Activated T-helper 17 cell treated with anti-CD3 and anti-CD28 coated beads, Interleukin-2, amount 50 U/mL, for 72 hours (primary cell): Measurements from ENCODE around the gene NECTIN4. TPM values are rescaled to one million over a fixed set of nuclear protein-coding genes. Genes with fewer than 3 reads are reported as not detected.
A peak's percentile ranks its signal among the peaks of the same experiment; 100 is the strongest.

ENCODE experiments used
- ATAC-seq: fragments of 150-1000 bp; cut with Tn5 transposase; replicated peaks from 2 replicates; pipeline ENCODE4 v1.10.0; 2021; ENCODE audit warnings: mild to moderate bottlenecking, moderate library complexity
- H3K27ac Mint-ChIP-seq: one replicate; pipeline ENCODE4 v1.8.0; 2022; ENCODE audit warnings: mixed read lengths
- H3K27me3 Mint-ChIP-seq: one replicate; pipeline ENCODE4 v1.8.0; 2022; ENCODE audit warnings: mixed read lengths
- H3K36me3 Mint-ChIP-seq: one replicate; pipeline ENCODE4 v1.8.0; 2022; ENCODE audit warnings: low read depth, mild to moderate bottlenecking, mixed read lengths
- H3K4me1 Mint-ChIP-seq: one replicate; pipeline ENCODE4 v1.8.0; 2022; ENCODE audit warnings: mixed read lengths
- H3K4me3 Mint-ChIP-seq: one replicate; pipeline ENCODE4 v1.8.0; 2022; ENCODE audit warnings: mild to moderate bottlenecking, mixed read lengths
- H3K9me3 Mint-ChIP-seq: one replicate; pipeline ENCODE4 v1.8.0; 2022; ENCODE audit warnings: mixed read lengths
- total RNA-seq, 2 donors: library from RNA; stranded (reverse); gene quantifications; one replicate each; pipeline ENCODE4 v1.2.3, GENCODE V29; 2022

Gene NECTIN4
- total RNA-seq, 2 donors from 2014 or later = 0.22 to 0.32 TPM

DNA sequence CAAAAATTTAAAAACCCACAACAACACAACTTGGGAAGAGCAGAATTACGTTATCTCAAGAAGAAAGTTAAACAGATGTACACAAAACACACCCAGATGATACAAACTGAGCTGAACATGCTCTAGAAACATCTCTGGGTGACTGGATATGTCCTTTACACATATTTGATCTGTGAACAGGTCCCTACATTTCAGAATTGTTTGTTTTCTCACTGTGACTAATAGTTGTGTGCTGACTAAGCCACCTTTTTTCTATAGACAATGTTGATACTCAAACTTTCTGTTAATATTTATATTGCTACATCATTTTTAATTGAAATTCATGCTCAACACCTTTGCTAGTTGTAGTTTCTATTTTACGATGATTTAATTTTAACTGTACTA is 67.4 kb downstream of the NECTIN4 start:
- Mint-ChIP-seq H3K27me3 (no peaks in the 10 kb centered on the region), H3K9me3 (no peaks in the 10 kb centered on the region), H3K4me3 (peak overlapping the region; percentile 95), H3K27ac (peak overlapping the region; percentile 92), H3K36me3 (peaks cover 45% of the 10 kb centered on the region), H3K4me1 (peaks cover 37% of the 10 kb centered on the region)
- peak; percentile 43 for ATAC-seq

GRCh38 chr1:161021165-161021969 is 68.0 kb downstream of the NECTIN4 start:
- Mint-ChIP-seq H3K4me1 (peaks cover 33% of the 10 kb centered on the region), H3K27ac (peak overlapping the region; percentile 92), H3K4me3 (peak overlapping the region; percentile 95), H3K27me3 (no peaks in the 10 kb centered on the region), H3K9me3 (no peaks in the 10 kb centered on the region), H3K36me3 (peaks cover 41% of the 10 kb centered on the region)
- peak; percentile 88 for ATAC-seq

Other genes starting within 250 kb of the NECTIN4 start
- under 1 TPM in 1 of 2 donors, not detected in 1; 0.48 TPM for gene CD244, start 226.7 kb downstream of the NECTIN4 start, total RNA-seq
- gene ITLN1, start 204.4 kb downstream of the NECTIN4 start, total RNA-seq = not detected
- gene ITLN2, start 134.7 kb downstream of the NECTIN4 start, total RNA-seq = not detected
- gene F11R, start 68.4 kb downstream of the NECTIN4 start, total RNA-seq = 100 to 1,000 TPM in 1 of 2 donors, 10 to 100 TPM in 1; 13.0 to 110 TPM
- 100 to 1,000 TPM in 1 of 2 donors, 10 to 100 TPM in 1; 38.7 to 119 TPM for gene TSTD1, start 50.6 kb downstream of the NECTIN4 start, total RNA-seq
- gene USF1, start 43.6 kb downstream of the NECTIN4 start, total RNA-seq = 10 to 100 TPM; 51.6 to 66.9 TPM
- 100 to 1,000 TPM; 180 to 207 TPM for gene ARHGAP30, start 19.7 kb downstream of the NECTIN4 start, total RNA-seq
- not detected for gene KLHDC9, start 8.8 kb upstream of the NECTIN4 start, total RNA-seq
- 100 to 1,000 TPM in 1 of 2 donors, 10 to 100 TPM in 1; 72.1 to 107 TPM for gene PFDN2, start 28.5 kb upstream of the NECTIN4 start, total RNA-seq
- 10 to 100 TPM; 38.9 to 74.6 TPM for gene NIT1, start 28.5 kb upstream of the NECTIN4 start, total RNA-seq
- gene DEDD, start 43.1 kb upstream of the NECTIN4 start, total RNA-seq = 10 to 100 TPM; 39.9 to 41.3 TPM
- 100 to 1,000 TPM; 184 to 209 TPM for gene UFC1, start 64.4 kb upstream of the NECTIN4 start, total RNA-seq
- 10 to 100 TPM; 28.6 to 30.1 TPM for gene USP21, start 69.9 kb upstream of the NECTIN4 start, total RNA-seq
- gene PPOX, start 76.9 kb upstream of the NECTIN4 start, total RNA-seq = 10 to 100 TPM; 27.3 to 44.9 TPM
- gene B4GALT3, start 87.9 kb upstream of the NECTIN4 start, total RNA-seq = 10 to 100 TPM; 55.7 to 60.9 TPM
- 1 to 10 TPM; 2.2 to 3.1 TPM for gene ADAMTS4, start 109.5 kb upstream of the NECTIN4 start, total RNA-seq
- gene NDUFS2, start 112.8 kb upstream of the NECTIN4 start, total RNA-seq = 100 to 1,000 TPM in 1 of 2 donors, 10 to 100 TPM in 1; 96.5 to 102 TPM
- gene FCER1G, start 125.7 kb upstream of the NECTIN4 start, total RNA-seq = 1 to 10 TPM; 1.1 to 2.2 TPM
- not detected for gene APOA2, start 134.1 kb upstream of the NECTIN4 start, total RNA-seq
- 10 to 100 TPM in 1 of 2 donors, 1 to 10 TPM in 1; 9.2 to 20.2 TPM for gene TOMM40L, start 136.5 kb upstream of the NECTIN4 start, total RNA-seq
- not detected for gene NR1I3, start 148.6 kb upstream of the NECTIN4 start, total RNA-seq
- under 1 TPM; 0.86 to 0.90 TPM for gene PCP4L1, start 169.2 kb upstream of the NECTIN4 start, total RNA-seq
- 10 to 100 TPM in 1 of 2 donors, 1 to 10 TPM in 1; 4.9 to 12.1 TPM for gene MPZ, start 220.4 kb upstream of the NECTIN4 start, total RNA-seq
- gene SDHC, start 224.8 kb upstream of the NECTIN4 start, total RNA-seq = 100 to 1,000 TPM; 144 to 222 TPM